ENCODE measurements around the gene RAB38. TPM values are rescaled to one million over a fixed set of nuclear protein-coding genes. Genes with fewer than 3 reads are reported as not detected.

The RAB38 gene
- total RNA-seq (2022; extraction: Qiagen RNA extraction): 0.79 to 1.1 TPM (median 0.96 TPM) in 5 replicates

DNA sequence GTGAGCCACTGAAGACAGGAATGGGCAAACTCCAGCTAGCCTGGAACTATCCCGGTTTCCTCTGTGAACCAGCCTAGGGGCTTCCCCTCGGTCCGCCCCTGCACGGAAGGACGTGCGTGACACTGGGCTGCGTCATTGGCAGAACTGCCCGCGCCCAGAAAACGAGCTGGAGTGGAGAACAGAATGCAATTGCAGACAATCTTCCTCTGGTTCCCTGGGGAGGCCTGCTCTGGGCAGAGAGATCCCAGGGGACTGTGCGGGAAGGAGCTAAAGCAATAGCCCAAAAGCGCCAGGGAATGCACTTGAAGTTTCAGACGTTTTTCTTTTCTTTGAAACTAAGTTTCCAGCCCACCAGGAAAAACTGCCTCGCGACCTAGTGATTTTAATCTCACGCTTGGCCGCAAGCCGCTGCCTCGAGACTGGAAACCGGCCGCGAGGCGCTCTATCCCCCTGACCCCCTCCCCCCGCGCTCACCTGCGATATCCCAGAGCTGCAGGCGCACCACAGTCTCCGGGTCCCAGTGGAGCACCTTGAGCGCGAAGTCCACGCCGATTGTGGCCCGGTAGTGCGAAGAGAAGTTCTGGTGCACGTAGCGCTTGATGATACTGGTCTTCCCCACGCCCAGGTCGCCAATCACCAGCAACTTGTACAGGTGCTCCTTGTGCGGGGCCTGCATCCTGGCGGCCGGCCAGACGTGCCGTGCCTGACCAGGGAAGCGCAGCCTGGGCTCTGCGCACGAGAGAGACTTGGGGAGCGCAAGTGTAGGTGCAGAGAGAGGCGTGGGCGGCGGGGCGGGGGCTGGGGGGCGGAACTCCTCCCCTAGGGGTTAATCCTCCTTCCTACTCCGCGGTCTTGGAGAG is at the start of gene RAB38:
Gene RAB38, minus strand, starts transcription at position 735 of the 860 bp plus-strand sequence. Its CDS starts 59 bp downstream, at position 676.

Other genes with a start within 250 kb of the RAB38 start
- 59.6 to 74.7 TPM (median 64.8 TPM) in 5 replicates for gene CTSC, start 162.3 kb upstream of the RAB38 start, total RNA-seq (2022; extraction: Qiagen RNA extraction)